Activated B cell treated with CpG ODN at 0.5 μM for 24 hours (primary cell): Measurements from ENCODE around the gene GPRC5C. TPM values are rescaled to one million over a fixed set of nuclear protein-coding genes. Genes with fewer than 3 reads are reported as not detected.

Source experiments
- ATAC-seq: fragments of 200-7000 bp; cut with Tn5 transposase; one replicate; pipeline ENCODE4 v1.10.0; 2021; ENCODE audit warnings: low read depth, mild to moderate bottlenecking, moderate library complexity
- CTCF ChIA-PET: fragments of 350-600 bp; sonication (Branson Sonifier 250); formaldehyde crosslinking; loops from one replicate; lab custom pipeline; 2021; ENCODE audit warnings: antibody characterized with exemption; lab: Charles Lee
- POLR2A ChIA-PET: fragments of 350-600 bp; sonication (Branson Sonifier 250); formaldehyde crosslinking; loops from one replicate; lab custom pipeline; 2021; ENCODE audit warnings: antibody characterized with exemption; lab: Charles Lee
- DNase-seq: peaks from one replicate; pipeline ENCODE4 v3.0.0; 2022
- H3K27ac Mint-ChIP-seq: one replicate; pipeline ENCODE4 v1.8.0; 2020; ENCODE audit warnings: mixed read lengths
- H3K27me3 Mint-ChIP-seq: one replicate; pipeline ENCODE4 v1.8.0; 2021; ENCODE audit warnings: mixed read lengths
- H3K36me3 Mint-ChIP-seq: one replicate; pipeline ENCODE4 v1.8.0; 2021; ENCODE audit warnings: low read depth, mixed read lengths
- H3K4me1 Mint-ChIP-seq: one replicate; pipeline ENCODE4 v1.8.0; 2021; ENCODE audit warnings: mixed read lengths
- H3K4me3 Mint-ChIP-seq: one replicate; pipeline ENCODE4 v1.8.0; 2020; ENCODE audit warnings: mild to moderate bottlenecking, mixed read lengths
- H3K9me3 Mint-ChIP-seq: one replicate; pipeline ENCODE4 v1.8.0; 2020; ENCODE audit warnings: mixed read lengths
- intact Hi-C: fragments of 100-400 bp; cut with micrococcal nuclease; formaldehyde crosslinking; loops from one replicate; pipeline ENCODE4 v1.15.1; 2024
- total RNA-seq: library from RNA; stranded (reverse); gene quantifications from 2 replicates; pipeline ENCODE4 v1.2.3, GENCODE V29; 2022
- TF ChIP-seq, protein P1 (sequence below): fragments of 200-600 bp; IDR thresholded peaks from one replicate; pipeline ENCODE4 v1.8.0; 2022; ENCODE audit warnings: antibody characterized with exemption, mild to moderate bottlenecking

GPRC5C gene
- total RNA-seq, 1 donor from 2014 or later = 17.0 TPM

DNA sequence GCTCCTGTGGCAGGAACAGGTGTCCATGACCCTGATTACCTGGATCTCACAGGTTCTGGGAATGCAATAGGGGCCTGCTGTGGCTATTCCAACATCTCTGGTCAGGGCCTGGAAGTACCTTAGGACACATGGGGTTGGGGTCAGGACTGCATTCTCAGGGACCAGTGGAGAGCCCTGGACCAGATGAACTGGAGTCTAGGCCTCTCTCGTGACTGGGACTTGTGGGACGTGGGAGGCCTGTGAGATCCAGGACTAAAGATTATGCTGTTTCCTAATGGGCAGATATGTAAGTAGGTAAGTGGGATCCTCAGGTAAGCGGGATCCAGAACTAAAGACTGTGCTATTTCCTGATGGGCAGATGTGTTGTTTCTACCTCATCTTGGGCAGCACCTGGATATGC, 18.3 kb downstream of the GPRC5C start:
- DNase-seq = no peak
- no peak overlapping the region for H3K4me3 Mint-ChIP-seq
- peaks cover 3% of the 10 kb centered on the region for H3K4me1 Mint-ChIP-seq
- no peaks in the 10 kb centered on the region for H3K36me3 Mint-ChIP-seq
- no peak for ATAC-seq
- TF ChIP-seq, protein P1, sequence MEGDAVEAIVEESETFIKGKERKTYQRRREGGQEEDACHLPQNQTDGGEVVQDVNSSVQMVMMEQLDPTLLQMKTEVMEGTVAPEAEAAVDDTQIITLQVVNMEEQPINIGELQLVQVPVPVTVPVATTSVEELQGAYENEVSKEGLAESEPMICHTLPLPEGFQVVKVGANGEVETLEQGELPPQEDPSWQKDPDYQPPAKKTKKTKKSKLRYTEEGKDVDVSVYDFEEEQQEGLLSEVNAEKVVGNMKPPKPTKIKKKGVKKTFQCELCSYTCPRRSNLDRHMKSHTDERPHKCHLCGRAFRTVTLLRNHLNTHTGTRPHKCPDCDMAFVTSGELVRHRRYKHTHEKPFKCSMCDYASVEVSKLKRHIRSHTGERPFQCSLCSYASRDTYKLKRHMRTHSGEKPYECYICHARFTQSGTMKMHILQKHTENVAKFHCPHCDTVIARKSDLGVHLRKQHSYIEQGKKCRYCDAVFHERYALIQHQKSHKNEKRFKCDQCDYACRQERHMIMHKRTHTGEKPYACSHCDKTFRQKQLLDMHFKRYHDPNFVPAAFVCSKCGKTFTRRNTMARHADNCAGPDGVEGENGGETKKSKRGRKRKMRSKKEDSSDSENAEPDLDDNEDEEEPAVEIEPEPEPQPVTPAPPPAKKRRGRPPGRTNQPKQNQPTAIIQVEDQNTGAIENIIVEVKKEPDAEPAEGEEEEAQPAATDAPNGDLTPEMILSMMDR = no peak
- ChIA-PET POLR2A (no interaction called here), CTCF (interaction anchor here (1.2 kb wide), 1 partner anchor 71 kb away, joined by 4 read pairs; no protein-coding TSS in a partner anchor)
- H3K9me3 Mint-ChIP-seq = no peaks in the 10 kb centered on the region
- no peak overlapping the region for H3K27ac Mint-ChIP-seq
- H3K27me3 Mint-ChIP-seq = peaks cover 21% of the 10 kb centered on the region
- intact Hi-C loops = loop anchor here (1.0 to 10.0 kb wide), 3 partner anchors 38 to 1015 kb away; no protein-coding TSS in a partner anchor

DNA sequence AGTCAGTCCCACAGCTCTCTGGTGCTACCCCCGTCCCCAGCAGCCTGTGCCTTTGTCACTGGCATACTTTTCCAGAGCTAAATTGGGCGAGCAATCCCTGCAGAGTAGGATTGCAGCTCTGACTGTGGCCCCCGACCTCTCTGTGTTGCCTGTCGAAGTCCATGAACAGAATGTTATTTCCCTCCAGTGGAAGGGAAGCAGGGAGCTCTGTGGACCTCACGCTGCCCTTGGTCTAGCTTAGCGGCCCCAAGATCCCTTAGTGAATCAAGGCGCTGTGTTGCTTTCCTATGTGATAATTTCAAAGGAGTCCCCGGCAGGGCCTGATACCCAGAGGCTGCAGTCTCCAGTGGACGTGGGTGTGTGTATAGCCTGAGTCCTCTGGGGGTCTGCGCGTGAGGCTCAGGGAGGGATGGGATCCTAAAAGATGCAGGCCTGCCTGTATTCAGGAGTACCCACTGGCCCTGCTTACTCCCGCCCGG, 19.1 kb downstream of the GPRC5C start:
- Mint-ChIP-seq H3K27me3 (peaks cover 18% of the 10 kb centered on the region), H3K4me3 (no peak overlapping the region), H3K9me3 (no peaks in the 10 kb centered on the region), H3K4me1 (peaks cover 3% of the 10 kb centered on the region), H3K27ac (no peak overlapping the region), H3K36me3 (no peaks in the 10 kb centered on the region)
- intact Hi-C loops = loop anchor here (1.0 to 10.0 kb wide), 3 partner anchors 39 to 1016 kb away; no protein-coding TSS in a partner anchor
- CTCF ChIA-PET = interaction anchor here (1.2 kb wide), 1 partner anchor 72 kb away, joined by 4 read pairs; no protein-coding TSS in a partner anchor
- DNase-seq (no peak), ATAC-seq (no peak)
- POLR2A ChIA-PET = no interaction called here
- TF ChIP-seq, protein P1 = no peak

DNA sequence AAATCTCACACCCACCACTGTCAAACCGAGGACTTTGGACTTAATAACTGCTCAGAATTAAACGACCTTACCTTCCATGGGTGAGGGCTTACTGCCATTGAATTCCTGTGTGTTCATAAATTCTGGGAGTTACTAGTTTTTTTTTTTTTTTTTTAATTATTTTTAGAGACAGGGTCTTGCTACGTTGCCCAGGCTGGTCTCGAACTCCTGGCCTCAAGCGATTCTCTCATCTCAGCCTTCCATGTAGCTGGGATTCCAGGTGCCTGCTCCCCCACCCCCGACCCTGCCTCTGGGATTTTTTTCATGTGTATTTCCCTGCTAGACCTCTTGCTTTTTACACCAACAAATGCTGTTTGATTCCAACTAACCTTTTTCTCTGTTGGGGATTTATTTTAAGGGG, 19.7 kb downstream of the GPRC5C start:
- ChIA-PET CTCF (interaction anchor here (1.2 kb wide), 1 partner anchor 72 kb away, joined by 4 read pairs; no protein-coding TSS in a partner anchor), POLR2A (no interaction called here)
- Mint-ChIP-seq H3K36me3 (no peaks in the 10 kb centered on the region), H3K27ac (no peak overlapping the region), H3K9me3 (no peaks in the 10 kb centered on the region), H3K4me1 (peaks cover 3% of the 10 kb centered on the region), H3K27me3 (peaks cover 18% of the 10 kb centered on the region), H3K4me3 (no peak overlapping the region)
- DNase-seq (no peak), ATAC-seq (no peak)
- TF ChIP-seq, protein P1 = no peak
- intact Hi-C loops = loop anchor here (5.0 to 10.0 kb wide), 2 partner anchors 39 to 1017 kb away; no protein-coding TSS in a partner anchor

DNA sequence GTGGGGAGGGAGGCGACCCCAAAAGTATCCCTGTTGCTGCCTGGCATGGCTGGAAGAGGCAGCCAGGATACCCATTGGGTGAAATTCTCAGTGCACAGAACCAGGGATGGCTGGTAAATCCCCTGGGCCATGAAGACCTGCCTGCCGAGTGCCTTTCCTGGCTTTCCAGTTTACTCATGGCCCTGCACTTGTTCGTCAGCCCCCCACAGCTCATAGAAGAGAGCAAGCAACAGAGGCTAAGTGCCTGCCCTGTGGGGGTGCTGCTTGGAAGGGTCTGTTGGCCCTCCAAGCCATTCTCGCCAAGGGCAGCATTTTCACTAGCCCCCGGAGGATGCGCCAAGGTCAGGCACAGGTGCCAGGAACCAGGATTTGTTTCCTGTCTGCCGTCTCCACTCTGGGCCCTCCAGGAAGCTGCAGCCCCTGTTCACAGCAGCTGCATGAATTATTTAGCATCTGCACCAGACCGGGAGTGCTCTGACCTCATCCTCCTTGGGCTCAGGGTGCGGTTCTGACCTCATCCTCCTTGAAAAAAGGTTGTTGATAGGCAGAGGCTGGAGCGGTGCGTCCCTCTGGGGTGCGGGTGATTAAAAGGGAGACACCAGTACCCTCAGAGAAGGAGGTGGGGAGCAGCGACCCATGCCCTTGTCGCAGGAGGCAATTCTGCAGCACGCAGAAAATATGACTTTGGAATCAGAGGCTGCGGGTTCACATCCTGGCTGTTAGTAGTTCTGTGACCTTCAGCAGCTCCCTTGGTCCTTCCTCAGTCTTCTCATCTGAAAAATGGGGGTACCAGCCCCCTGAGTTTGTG, 20.3 kb downstream of the GPRC5C start:
- ChIA-PET CTCF (no interaction called here), POLR2A (no interaction called here)
- intact Hi-C loops = loop anchor here (5.0 to 10.0 kb wide), 2 partner anchors 40 to 1017 kb away; no protein-coding TSS in a partner anchor
- no peak overlapping the region for H3K27ac Mint-ChIP-seq
- TF ChIP-seq, protein P1 = no peak
- ATAC-seq = no peak
- H3K27me3 Mint-ChIP-seq = peaks cover 21% of the 10 kb centered on the region
- peaks cover 2% of the 10 kb centered on the region for H3K4me1 Mint-ChIP-seq
- H3K36me3 Mint-ChIP-seq = no peaks in the 10 kb centered on the region
- no peak overlapping the region for H3K4me3 Mint-ChIP-seq
- DNase-seq = no peak
- H3K9me3 Mint-ChIP-seq = no peaks in the 10 kb centered on the region
